ENCODE results near the gene EXOC3. TPM values are rescaled to one million over a fixed set of nuclear protein-coding genes. Genes with fewer than 3 reads are reported as not detected.
"Not testable (repeated sequence)": the region's sequence is repeated elsewhere in the genome, so short reads cannot be mapped to it uniquely, and the experiment has no call there.

Gene EXOC3
- total RNA-seq, 2 experiments from 2014 or later = 49.9 to 54.5 TPM

DNA sequence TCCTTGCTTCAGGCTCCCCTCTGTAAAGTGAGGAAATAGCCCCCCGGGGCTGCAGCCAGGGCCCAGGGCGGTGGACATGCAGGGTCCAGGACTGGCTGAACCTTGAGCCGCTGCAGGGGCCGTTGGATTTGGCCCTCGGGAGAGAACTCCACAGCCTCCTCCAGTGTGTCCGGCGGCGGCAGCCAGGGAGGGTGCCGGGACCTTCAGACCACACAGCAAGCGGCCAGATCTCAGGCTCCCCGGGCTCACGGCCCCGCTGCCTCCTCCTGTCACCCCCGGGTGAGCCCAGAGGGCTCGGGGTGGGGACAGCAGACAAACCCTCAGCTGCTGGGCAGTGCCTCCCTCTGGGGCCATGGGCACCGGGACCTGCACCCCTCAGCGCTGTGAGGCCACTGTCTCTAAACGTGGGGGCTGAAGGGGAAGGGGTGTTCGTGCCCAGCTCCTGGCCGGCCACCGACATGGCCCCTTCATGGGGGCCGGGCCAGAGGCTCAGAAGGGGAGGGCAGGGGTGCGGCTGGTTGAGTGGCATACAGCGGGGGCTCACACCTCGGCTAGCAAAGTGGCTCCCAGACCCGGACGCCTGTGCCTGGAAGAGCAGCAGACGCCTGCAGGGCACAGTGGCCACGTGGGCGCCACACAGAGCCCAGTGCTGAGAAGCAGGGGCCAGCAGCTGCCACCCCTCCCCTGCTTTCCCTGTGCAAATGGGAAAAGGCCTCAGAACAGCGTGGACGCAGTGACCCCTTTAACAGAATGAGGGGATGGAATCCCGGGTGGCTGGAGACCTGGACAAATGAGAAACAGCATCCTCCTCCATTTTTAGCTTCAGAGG is 61.6 kb downstream of the EXOC3 start:
- no peaks in the 10 kb centered on the region for H3K36me3 Mint-ChIP-seq
- peaks cover 17% of the 10 kb centered on the region for H3K27me3 Mint-ChIP-seq

DNA sequence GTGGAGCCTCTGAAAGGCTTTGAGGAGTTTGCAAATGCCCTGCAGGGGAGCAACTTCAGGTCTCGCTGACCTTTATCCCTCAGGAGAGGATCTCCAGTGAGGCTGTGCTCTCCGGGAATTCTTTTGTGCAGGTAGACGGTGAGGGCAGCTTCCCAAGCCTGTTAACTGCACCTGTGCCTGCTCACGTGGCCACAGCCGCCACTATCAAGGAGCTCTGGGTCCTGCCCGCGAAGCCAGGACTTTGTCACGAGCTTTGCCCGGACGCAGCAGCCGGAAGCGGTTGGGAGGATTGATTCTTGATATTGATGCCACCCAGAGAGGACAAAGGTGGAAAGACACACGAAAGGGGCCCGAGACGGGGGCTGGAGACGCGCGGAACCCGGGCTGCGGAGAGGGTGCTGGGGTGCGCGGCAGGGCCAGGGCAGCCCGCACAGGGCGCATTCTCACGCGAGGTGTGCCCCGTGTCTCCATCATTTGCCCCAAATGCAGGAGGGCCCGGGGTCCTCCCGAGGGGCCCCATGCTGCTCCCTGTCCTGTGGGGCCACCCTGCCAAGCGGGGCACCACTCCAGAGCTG is 63.1 kb downstream of the EXOC3 start:
- no peak overlapping the region for H3K4me3 Mint-ChIP-seq
- no peak overlapping the region for H3K27ac Mint-ChIP-seq
- no peak for DNase-seq
- CTCF ChIA-PET = no interaction called here
- intact Hi-C loops (cut with micrococcal nuclease) = no loop called here
- H3K27me3 Mint-ChIP-seq = peaks cover 10% of the 10 kb centered on the region
- no peaks in the 10 kb centered on the region for H3K4me1 Mint-ChIP-seq (ENCODE audit: low read depth)
- H3K9me3 Mint-ChIP-seq = no peaks in the 10 kb centered on the region
- POLR2A ChIA-PET = no interaction called here
- H3K36me3 Mint-ChIP-seq = no peaks in the 10 kb centered on the region

More for the DNA sequence above, 61.6 kb downstream of the EXOC3 start:
- ChIA-PET POLR2A (no interaction called here), CTCF (no interaction called here)
- no peak overlapping the region for H3K27ac Mint-ChIP-seq
- H3K4me1 Mint-ChIP-seq (ENCODE audit: low read depth) = no peaks in the 10 kb centered on the region
- H3K4me3 Mint-ChIP-seq = no peak overlapping the region
- H3K9me3 Mint-ChIP-seq = no peaks in the 10 kb centered on the region
- intact Hi-C loops (cut with micrococcal nuclease) = no loop called here
- DNase-seq = no peak

DNA sequence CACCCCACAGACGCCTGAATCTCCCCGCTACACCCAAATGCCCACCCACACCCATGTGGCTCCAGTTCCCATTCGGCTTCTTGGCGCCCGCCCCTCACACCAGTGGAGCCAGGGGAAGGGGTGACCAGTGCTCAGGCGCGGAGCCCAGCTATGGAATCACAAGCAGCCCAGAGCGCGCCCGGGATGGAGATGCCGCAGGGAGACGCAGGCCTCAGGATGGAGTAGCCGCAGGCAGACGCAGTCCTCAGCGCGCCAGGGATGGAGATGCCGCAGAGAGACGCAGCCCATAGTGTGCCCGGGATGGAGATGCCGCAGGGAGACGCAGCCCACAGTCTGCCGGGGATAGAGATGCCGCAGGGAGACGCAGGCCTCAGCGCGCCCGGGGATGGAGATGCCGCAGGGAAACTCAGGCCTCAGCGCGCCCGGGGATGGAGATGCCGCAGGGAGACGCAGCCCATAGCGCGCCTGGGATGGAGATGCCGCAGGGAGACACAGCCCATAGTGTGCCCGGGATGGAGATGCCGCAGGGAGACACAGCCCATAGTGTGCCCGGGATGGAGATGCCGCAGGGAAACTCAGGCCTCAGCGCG is 65.1 kb downstream of the EXOC3 start:
- POLR2A ChIA-PET, H3K4me3 Mint-ChIP-seq: not testable (repeated sequence)

DNA sequence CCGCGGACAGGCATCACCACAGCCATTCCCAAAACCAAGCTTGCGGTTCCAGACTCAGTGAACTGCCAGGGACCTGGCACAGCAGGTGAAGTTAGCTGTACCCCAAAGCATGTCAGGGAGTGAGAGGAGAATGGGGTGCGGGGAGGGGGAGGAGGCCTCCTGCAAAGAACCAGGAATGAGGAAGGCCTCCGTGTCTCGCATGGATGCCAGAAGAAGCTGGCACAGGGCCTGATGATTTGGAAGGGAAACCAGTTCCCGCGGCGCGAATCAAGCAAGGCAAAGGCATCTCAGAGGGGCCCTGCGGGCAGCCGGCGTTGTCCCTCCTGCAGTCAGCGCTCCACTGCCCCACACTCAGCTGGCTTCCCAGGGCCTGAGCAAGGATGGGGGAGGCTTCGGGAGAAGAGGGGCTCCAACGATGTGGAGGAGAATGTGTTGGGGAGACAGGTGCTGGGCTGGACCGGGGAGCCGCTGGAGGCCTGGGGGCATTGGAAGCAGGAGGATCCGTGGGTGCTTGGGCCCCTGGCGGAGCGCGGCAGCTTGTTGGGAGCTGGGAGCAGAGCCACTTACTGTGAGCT is 66.7 kb downstream of the EXOC3 start:
- no peaks in the 10 kb centered on the region for H3K36me3 Mint-ChIP-seq
- H3K4me3 Mint-ChIP-seq = no peak overlapping the region
- CTCF ChIA-PET = no interaction called here
- no peak for DNase-seq
- intact Hi-C loops (cut with micrococcal nuclease) = no loop called here
- POLR2A ChIA-PET = no interaction called here
- no peaks in the 10 kb centered on the region for H3K4me1 Mint-ChIP-seq (ENCODE audit: low read depth)
- no peaks in the 10 kb centered on the region for H3K9me3 Mint-ChIP-seq
- no peaks in the 10 kb centered on the region for H3K27me3 Mint-ChIP-seq
- no peak overlapping the region for H3K27ac Mint-ChIP-seq

More for the DNA sequence above, 65.1 kb downstream of the EXOC3 start:
- H3K36me3 Mint-ChIP-seq; DNase-seq; H3K9me3 Mint-ChIP-seq; H3K27me3 Mint-ChIP-seq; H3K27ac Mint-ChIP-seq; intact Hi-C loops (cut with micrococcal nuclease); H3K4me1 Mint-ChIP-seq (ENCODE audit: low read depth); CTCF ChIA-PET: not testable (repeated sequence)

DNA sequence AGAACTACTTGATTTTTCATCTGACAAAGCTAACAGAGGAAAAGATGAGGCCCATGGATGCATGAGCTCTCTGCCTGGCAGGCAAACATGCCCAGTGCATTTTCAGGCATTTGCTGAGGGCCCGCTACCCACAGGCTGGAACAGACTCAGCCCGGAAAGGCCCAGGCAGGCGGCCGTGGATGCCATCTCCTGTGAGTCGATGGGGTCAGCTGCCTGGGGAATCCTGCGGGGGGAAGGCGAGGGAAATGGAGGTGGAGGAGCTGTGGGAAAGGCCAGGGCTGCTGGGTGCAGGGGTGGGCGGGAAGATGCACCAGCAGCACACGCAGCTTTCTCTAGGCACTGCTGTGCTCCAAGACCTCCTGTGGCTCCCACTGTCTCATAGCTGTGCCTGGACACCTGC is 67.5 kb downstream of the EXOC3 start:
- Mint-ChIP-seq H3K4me3 (no peak overlapping the region), H3K27ac (no peak overlapping the region), H3K4me1 (ENCODE audit: low read depth) (no peaks in the 10 kb centered on the region), H3K36me3 (no peaks in the 10 kb centered on the region), H3K9me3 (no peaks in the 10 kb centered on the region), H3K27me3 (peaks cover 2% of the 10 kb centered on the region)
- intact Hi-C loops (cut with micrococcal nuclease) = no loop called here
- ChIA-PET POLR2A (no interaction called here), CTCF (no interaction called here)
- DNase-seq = no peak

DNA sequence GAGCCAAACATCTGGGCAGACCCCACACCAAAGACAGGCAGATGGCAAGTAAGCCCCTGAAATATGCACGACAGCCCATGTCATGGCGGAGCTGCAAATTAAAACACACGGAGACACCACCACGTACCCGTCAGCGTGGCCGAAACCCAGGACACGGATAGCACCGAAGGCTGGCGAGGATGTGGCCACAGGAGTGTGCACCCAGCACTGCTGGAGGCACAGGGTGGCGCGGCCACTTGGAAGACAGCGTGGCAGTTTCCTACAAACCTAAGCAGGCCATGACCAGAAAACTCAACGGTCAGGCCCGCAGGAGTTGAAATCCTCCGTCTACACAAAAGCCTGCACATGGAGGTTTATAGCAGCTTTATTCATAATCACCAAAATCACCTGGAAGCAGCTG is 68.5 kb downstream of the EXOC3 start:
- H3K4me3 Mint-ChIP-seq = no peak overlapping the region

DNA sequence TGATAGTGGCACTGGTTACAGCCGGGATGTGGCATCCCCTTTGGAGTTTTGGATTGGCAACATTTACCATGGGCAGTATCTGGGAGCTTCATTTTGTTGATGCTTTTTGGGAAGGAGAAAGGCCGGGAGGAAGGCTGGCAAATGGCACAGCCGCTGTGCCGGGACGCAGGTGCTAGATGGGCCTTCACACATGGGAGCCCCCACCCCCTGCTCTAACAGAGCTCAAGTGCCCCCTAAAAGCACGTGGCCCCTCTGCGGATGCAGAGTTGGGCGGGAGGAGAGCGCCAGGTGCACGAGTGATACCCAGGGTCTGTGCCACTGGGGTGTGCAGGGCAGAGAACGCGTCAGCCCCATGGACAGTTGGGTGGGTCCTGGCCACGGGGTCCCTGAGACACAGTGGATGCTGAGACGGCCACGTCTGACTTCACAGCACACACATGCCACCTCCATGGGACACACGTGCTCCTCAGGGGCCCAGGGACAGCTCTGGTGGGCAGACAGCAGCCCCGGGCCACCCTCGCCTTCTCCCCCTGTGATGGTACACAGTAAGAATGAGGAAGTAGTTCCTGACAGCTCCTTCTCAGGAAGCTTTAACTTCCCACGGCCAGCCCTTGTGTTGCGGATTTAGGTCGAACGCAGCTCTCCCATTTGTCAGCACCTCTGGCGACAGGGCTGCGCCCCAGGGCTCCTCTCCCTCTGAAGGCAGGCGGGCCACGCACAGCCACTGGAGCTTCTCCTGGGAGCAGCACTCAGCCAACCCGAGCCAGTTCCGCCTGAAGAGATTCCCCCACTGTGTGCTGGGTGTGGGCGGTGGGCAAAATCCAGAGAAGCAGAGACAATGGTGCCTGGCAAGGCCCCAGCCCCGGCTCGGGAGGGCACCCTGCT is 70.5 kb downstream of the EXOC3 start:
- ChIA-PET CTCF (no interaction called here), POLR2A (no interaction called here)
- H3K4me3 Mint-ChIP-seq = no peak overlapping the region
- no peaks in the 10 kb centered on the region for H3K9me3 Mint-ChIP-seq
- peaks cover 15% of the 10 kb centered on the region for H3K27me3 Mint-ChIP-seq
- no peaks in the 10 kb centered on the region for H3K4me1 Mint-ChIP-seq (ENCODE audit: low read depth)
- intact Hi-C loops (cut with micrococcal nuclease) = no loop called here
- DNase-seq = no peak
- no peaks in the 10 kb centered on the region for H3K36me3 Mint-ChIP-seq
- H3K27ac Mint-ChIP-seq = no peak overlapping the region

More for the DNA sequence above, 68.5 kb downstream of the EXOC3 start:
- ChIA-PET POLR2A (no interaction called here), CTCF (no interaction called here)
- Mint-ChIP-seq H3K27ac (no peak overlapping the region), H3K36me3 (no peaks in the 10 kb centered on the region), H3K9me3 (no peaks in the 10 kb centered on the region), H3K4me1 (ENCODE audit: low read depth) (no peaks in the 10 kb centered on the region), H3K27me3 (peaks cover 5% of the 10 kb centered on the region)
- intact Hi-C loops (cut with micrococcal nuclease) = no loop called here
- no peak for DNase-seq

DNA sequence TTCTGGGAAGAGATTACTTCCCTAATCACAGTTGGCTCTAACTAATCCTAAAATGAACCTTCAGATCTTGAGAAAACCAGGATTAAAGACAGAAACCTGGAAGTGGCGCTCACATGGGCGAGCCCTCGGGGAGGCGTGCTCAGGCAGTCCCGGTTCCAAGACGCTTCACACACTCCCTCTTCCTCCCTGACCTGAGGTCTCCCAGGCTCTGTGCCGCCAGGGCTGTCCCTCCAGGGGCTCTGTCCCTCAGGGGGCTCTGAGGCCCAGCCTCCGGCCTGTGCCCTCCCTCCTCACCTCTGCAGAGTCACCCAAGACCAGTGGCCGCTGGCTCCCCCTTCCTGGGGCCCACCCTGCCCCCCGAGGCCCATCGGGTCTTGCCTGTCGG is 71.1 kb downstream of the EXOC3 start:
- intact Hi-C loops (cut with micrococcal nuclease) = no loop called here
- H3K4me1 Mint-ChIP-seq (ENCODE audit: low read depth) = no peaks in the 10 kb centered on the region

DNA sequence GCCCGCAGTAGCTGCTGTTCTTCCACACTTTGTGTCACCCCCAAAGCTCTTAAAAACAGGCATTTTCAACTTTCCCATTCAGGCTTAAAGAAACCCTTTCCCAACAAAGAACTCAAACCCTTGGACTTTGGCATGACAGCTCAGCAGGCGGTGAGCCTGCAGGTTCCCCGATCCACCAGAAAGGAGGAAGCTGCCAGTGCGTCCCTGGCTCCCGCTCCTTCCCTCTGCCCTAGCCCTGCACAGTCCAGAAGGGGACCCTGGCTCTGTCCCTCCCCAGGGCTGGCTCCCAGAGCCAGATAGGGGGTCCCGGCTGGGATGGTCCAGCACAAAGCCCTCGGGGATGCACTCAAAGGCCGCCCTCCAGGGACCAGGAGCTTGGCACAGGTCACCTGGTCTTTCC is 71.7 kb downstream of the EXOC3 start:
- no peak for DNase-seq
- CTCF ChIA-PET = no interaction called here
- H3K36me3 Mint-ChIP-seq = no peaks in the 10 kb centered on the region
- POLR2A ChIA-PET = no interaction called here
- H3K27me3 Mint-ChIP-seq = peaks cover 18% of the 10 kb centered on the region
- H3K9me3 Mint-ChIP-seq = no peaks in the 10 kb centered on the region
- no peaks in the 10 kb centered on the region for H3K4me1 Mint-ChIP-seq (ENCODE audit: low read depth)
- H3K27ac Mint-ChIP-seq = no peak overlapping the region
- intact Hi-C loops (cut with micrococcal nuclease) = no loop called here
- H3K4me3 Mint-ChIP-seq = no peak overlapping the region

More for the DNA sequence above, 71.1 kb downstream of the EXOC3 start:
- Mint-ChIP-seq H3K9me3 (no peaks in the 10 kb centered on the region), H3K36me3 (no peaks in the 10 kb centered on the region), H3K27me3 (peaks cover 18% of the 10 kb centered on the region), H3K27ac (no peak overlapping the region), H3K4me3 (no peak overlapping the region)
- no peak for DNase-seq
- ChIA-PET POLR2A (no interaction called here), CTCF (no interaction called here)

DNA sequence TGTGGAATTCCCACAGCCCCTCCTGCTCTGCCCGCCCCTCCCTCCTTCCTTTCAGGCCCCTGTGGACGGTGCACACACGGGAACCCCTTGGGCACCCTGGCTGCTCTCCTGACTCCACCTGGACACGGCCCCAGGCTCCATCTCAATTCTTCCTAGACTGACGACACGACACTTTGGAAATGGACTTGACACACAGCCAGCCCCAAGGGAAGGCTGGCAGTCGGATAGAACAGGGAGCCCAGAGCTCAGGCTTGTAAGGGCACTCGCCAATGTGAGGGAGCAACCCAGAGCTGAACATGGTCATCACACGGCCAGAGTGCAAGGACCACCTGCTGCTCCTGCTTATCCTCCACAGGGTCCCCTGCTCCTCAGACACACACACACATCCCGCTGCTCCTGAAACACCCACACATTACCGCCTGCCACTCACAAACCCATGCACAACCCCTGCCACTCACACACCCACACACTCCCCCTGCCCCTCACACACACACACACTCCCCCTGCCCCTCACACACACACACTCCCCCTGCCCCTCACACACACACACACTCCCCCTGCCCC is 72.4 kb downstream of the EXOC3 start:
- DNase-seq = no peak
- CTCF ChIA-PET = no interaction called here
- Mint-ChIP-seq H3K27me3 (peaks cover 20% of the 10 kb centered on the region), H3K27ac (no peak overlapping the region), H3K4me3 (no peak overlapping the region), H3K4me1 (ENCODE audit: low read depth) (no peaks in the 10 kb centered on the region), H3K36me3 (no peaks in the 10 kb centered on the region), H3K9me3 (no peaks in the 10 kb centered on the region)
- intact Hi-C loops (cut with micrococcal nuclease) = no loop called here
- POLR2A ChIA-PET = no interaction called here

DNA sequence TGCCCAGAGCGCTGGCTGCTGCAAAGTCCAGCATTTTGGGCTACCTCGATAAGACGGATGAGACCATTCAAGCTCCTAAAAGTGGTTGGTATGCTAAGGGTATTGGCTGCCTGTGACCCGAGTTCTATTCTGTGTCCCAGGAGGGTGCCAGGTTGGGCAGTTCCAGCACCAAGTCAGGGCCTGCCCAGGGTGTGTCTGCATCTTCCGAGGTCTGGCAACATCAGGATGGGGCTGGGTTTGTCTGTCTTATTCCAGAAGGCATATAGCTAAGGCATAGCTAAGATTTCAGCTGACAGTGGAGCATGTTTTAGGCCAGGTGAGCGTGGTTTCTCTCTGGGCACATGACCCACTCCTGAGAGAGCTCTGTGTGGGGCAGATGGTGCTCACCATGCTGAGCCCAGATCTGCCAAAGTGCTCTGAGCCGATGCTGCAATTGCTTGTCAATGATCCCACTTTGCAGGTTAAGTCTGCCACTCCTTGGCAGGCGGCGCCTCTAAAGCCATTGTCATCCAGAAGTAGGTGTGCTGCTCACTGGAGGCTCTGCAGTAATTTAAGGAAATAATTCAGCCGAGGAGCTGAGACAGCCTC is 73.5 kb downstream of the EXOC3 start:
- Mint-ChIP-seq H3K4me3 (no peak overlapping the region), H3K27ac (no peak overlapping the region), H3K9me3 (no peaks in the 10 kb centered on the region), H3K4me1 (ENCODE audit: low read depth) (no peaks in the 10 kb centered on the region), H3K27me3 (peaks cover 23% of the 10 kb centered on the region), H3K36me3 (no peaks in the 10 kb centered on the region)
- ChIA-PET CTCF (no interaction called here), POLR2A (no interaction called here)
- intact Hi-C loops (cut with micrococcal nuclease) = no loop called here
- no peak for DNase-seq
